Thyroid gland (tissue), 4 donors: ENCODE measurements around the gene PCDHGC5. TPM values are rescaled to one million over a fixed set of nuclear protein-coding genes. Genes with fewer than 3 reads are reported as not detected.

Source experiments
- DNase-seq, 2 donors: peaks; one replicate each; pipeline ENCODE4 v3.0.0-alpha.2; 2019
- H3K27ac ChIP-seq, 3 donors: fragments of 200-600 bp; sonication (generic); 1 replicate in 2 of 3; 2 replicates in 1 of 3; pipeline ENCODE4 v1.5.1; 2016 to 2019; ENCODE audit warnings: mild to moderate bottlenecking in 1 of 3, moderate library complexity in 1 of 3
- H3K27me3 ChIP-seq: fragments of 200-600 bp; sonication (generic); one replicate; pipeline ENCODE4 v1.5.1; 2019
- H3K36me3 ChIP-seq, 2 donors: fragments of 200-600 bp; sonication (generic); one replicate each; pipeline ENCODE4 v1.5.1; 2016 to 2019
- H3K4me1 ChIP-seq, 2 donors: fragments of 200-600 bp; sonication (generic); one replicate each; pipeline ENCODE4 v1.5.1; 2017 to 2019
- H3K4me3 ChIP-seq, 3 donors: fragments of 200-600 bp; sonication (generic); replicated peaks in 1 of 3; 1 replicate in 2 of 3; 2 replicates in 1 of 3; pipeline ENCODE4 v1.5.1; 2016; ENCODE audit warnings: mild to moderate bottlenecking in 1 of 3
- H3K9me3 ChIP-seq: fragments of 200-600 bp; sonication (generic); one replicate; pipeline ENCODE4 v1.5.1; 2017
- POLR2A ChIP-seq, 2 donors: fragments of 450-650 bp; IDR thresholded peaks; one replicate each; pipeline ENCODE4 v1.6.1; 2017; ENCODE audit warnings: antibody characterized with exemption in 2 of 2, mild to moderate bottlenecking in 2 of 2, moderate library complexity in 1 of 2
- WGBS, 2 donors: methylation state at CpG; one replicate each; pipeline ENCODE4 v1.1.5; 2017; 5-methylcytosine and 5-hydroxymethylcytosine counted together
- intact Hi-C: fragments of 100-400 bp; cut with DNase I; formaldehyde crosslinking; loops from one replicate; pipeline ENCODE4 v1.15.1; 2023
- total RNA-seq, 4 donors: library from RNA; depleted of rRNA; stranded (reverse); fragments of >200 nt; gene quantifications; one replicate each; pipeline ENCODE4 v1.2.3, GENCODE V29; 2016
- TF ChIP-seq, protein P1 (sequence below), 6 experiments: fragments of 200-600 bp in 3 of 6; fragments of 450-650 bp in 3 of 6; sonication (generic) in 3 of 6; IDR thresholded peaks; one replicate each; pipeline ENCODE4 v1.5.1; 2016 to 2019; ENCODE audit warnings: antibody characterized with exemption in 6 of 6, mild to moderate bottlenecking in 2 of 6, inconsistent platforms in 1 of 6, moderate library complexity in 1 of 6

Gene PCDHGC5
- total RNA-seq, 4 donors from 2014 or later: 1.8 to 3.4 (median 2.1) TPM

DNA sequence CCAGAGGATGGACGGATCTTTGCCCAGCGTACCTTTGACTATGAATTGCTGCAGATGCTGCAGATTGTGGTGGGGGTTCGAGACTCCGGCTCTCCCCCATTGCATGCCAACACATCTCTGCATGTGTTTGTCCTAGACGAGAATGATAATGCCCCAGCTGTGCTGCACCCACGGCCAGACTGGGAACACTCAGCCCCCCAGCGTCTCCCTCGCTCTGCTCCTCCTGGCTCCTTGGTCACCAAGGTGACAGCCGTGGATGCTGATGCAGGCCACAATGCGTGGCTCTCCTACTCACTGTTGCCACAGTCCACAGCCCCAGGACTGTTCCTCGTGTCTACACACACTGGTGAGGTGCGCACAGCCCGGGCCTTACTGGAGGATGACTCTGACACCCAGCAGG is 1.9 kb downstream of the PCDHGC5 start:
- TF ChIP-seq, protein P1, sequence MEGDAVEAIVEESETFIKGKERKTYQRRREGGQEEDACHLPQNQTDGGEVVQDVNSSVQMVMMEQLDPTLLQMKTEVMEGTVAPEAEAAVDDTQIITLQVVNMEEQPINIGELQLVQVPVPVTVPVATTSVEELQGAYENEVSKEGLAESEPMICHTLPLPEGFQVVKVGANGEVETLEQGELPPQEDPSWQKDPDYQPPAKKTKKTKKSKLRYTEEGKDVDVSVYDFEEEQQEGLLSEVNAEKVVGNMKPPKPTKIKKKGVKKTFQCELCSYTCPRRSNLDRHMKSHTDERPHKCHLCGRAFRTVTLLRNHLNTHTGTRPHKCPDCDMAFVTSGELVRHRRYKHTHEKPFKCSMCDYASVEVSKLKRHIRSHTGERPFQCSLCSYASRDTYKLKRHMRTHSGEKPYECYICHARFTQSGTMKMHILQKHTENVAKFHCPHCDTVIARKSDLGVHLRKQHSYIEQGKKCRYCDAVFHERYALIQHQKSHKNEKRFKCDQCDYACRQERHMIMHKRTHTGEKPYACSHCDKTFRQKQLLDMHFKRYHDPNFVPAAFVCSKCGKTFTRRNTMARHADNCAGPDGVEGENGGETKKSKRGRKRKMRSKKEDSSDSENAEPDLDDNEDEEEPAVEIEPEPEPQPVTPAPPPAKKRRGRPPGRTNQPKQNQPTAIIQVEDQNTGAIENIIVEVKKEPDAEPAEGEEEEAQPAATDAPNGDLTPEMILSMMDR (IDR thresholded peaks at IDR 0.05): no peak
- TF ChIP-seq POLR2A (IDR thresholded peaks at IDR 0.05): no peak
- no peak for DNase-seq
- no peaks in the 10 kb centered on the region for H3K36me3 ChIP-seq
- intact Hi-C loops: no loop called here
- WGBS, 2 donors: 91 to 95% methylated on average over 8 to 13 of the region's 13 CpGs
- H3K27me3 ChIP-seq: no peaks in the 10 kb centered on the region
- no peak overlapping the region for H3K27ac ChIP-seq
- H3K9me3 ChIP-seq: no peaks in the 10 kb centered on the region
- H3K4me1 ChIP-seq: peaks cover 12 to 30% of the 10 kb centered on the region in 2 donors
- H3K4me3 ChIP-seq: no peak overlapping the region

DNA sequence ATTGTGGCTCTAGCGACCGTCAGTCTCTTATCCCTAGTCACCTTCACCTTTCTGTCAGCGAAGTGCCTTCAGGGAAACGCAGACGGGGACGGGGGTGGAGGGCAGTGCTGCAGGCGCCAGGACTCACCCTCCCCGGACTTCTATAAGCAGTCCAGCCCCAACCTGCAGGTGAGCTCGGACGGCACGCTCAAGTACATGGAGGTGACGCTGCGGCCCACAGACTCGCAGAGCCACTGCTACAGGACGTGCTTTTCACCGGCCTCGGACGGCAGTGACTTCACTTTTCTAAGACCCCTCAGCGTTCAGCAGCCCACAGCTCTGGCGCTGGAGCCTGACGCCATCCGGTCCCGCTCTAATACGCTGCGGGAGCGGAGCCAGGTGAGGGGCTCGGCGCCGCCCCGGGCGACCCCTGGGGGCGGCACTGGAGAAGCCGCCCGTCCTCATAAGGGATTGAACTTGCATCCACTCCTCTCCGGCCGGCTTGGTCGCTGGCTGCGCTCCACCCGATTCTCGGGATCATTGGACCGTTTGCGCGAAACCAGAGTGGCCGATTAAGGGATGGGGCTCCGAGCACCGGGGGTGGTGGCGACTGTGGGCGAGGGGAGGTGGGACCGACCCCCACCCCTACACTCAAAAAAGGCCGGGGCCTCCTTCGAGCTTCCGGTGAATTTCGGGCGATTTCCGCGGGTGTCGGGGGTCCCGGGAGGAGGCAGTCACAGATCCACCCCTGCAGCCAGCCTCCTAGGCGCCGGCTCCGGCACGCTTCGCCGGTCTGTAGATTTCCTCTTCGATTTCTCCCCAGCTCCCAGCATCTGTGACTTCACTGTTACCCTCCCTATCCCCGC is 2.7 kb downstream of the PCDHGC5 start:
- H3K27me3 ChIP-seq: no peaks in the 10 kb centered on the region
- H3K4me3 ChIP-seq: peak overlapping the region in 1 of 3 donors; percentile 21
- H3K4me1 ChIP-seq: peaks cover 12 to 30% of the 10 kb centered on the region in 2 donors
- no peak for TF ChIP-seq POLR2A (IDR thresholded peaks at IDR 0.05)
- TF ChIP-seq, protein P1 (IDR thresholded peaks at IDR 0.05): no peak
- peak; percentile 52 to 58 for DNase-seq
- intact Hi-C loops: no loop called here
- H3K27ac ChIP-seq: peak overlapping the region in 1 of 3 donors; percentile 17
- no peaks in the 10 kb centered on the region for H3K36me3 ChIP-seq
- 31 to 41% methylated on average over 11 to 41 of the region's 66 CpGs for WGBS, 2 donors
- H3K9me3 ChIP-seq: no peaks in the 10 kb centered on the region

DNA sequence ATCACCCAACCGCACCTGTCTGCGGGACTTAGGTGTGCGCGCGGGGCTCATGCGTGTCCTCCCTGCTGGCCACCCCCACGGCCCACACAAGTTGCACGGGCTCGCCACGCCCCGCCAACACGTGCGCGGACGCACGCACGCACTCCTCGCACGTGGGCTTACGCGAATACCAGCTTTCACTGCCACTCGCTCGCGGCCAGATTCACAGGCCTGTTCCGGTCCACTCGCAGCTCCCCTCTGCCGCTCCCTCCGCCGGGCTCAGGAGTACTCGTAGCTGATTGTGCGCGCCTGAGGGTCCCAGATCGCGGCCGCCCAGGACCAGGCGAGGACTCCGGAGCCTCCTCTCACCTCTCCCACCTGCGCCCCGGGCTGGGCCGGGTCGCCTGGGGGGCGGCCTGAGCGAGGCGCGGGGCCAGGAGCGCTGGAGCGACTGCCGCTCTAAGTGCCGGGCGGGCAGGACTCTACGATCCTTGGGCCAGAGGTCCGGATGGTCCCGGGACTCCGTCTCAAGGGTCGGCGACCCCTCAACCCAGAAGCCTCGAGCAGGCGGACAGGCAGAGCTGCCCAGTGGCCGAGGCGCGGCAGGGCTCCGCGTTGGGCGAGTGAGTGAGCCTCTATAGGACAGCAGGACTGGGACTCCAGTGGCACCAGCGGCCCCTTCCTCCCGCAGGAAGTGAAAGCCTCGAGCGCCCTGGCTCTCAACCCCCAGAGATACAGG is 3.4 kb downstream of the PCDHGC5 start:
- Histone ChIP-seq H3K9me3 (no peaks in the 10 kb centered on the region), H3K27ac (no peak overlapping the region), H3K36me3 (no peaks in the 10 kb centered on the region), H3K4me3 (peak overlapping the region in 1 of 3 donors; percentile 21), H3K4me1 (peaks cover 12 to 30% of the 10 kb centered on the region in 2 donors), H3K27me3 (no peaks in the 10 kb centered on the region)
- WGBS, 2 donors: 34 to 49% methylated on average over 16 to 34 of the region's 68 CpGs
- intact Hi-C loops: no loop called here
- peak; percentile 67 to 74 for DNase-seq
- TF ChIP-seq, protein P1 (IDR thresholded peaks at IDR 0.05): no peak
- TF ChIP-seq POLR2A (IDR thresholded peaks at IDR 0.05): no peak

DNA sequence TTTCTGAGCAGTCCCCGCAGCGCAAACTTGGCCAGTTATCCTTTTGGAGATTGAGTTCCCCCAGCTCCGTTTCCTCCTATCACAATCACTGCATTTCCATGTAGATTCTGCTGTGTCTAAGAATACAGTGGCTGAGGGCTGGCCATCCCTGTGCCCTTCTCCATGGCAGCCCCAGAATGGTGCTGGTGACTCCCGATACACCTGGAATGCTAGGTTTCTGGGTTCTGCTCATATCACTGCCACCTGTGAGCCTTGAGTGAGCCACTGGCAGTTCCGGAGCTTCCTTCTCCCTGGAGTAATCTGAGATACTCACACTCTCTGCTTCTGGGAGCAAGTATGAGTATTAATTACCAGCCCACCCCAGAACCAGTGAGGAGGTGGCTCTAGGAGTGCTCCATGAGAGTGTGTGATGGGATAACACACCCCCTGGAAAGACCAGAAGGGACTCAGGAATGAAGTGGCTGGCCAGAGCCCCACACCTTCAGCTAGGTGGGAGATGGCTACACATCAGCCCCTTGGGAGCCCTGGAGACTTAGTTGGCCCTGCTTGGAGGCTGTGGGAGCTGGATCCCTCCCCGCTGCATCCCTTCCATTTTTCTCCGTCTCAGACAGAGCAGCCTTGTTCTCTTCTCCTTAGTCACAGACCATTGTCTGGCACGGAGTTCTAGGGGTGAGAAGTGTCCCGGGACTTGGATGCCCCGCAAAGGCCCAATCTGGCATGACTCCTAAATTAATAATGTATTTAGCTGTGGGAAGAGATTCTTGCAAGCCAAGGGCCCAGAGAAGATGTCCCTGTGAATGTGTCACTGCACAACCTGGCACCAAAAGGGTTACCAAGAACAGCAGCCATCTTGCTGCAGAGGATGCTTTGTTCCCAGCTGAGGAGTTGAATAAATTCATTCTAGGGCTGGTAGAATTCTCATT is 4.9 kb downstream of the PCDHGC5 start:
- Histone ChIP-seq H3K36me3 (no peaks in the 10 kb centered on the region), H3K27me3 (no peaks in the 10 kb centered on the region), H3K27ac (no peak overlapping the region), H3K4me1 (peaks cover 12 to 24% of the 10 kb centered on the region in 2 donors), H3K9me3 (no peaks in the 10 kb centered on the region), H3K4me3 (no peak overlapping the region)
- no peak for DNase-seq
- 81 to 86% methylated on average over 10 of the region's 10 CpGs for WGBS, 2 donors
- intact Hi-C loops: no loop called here
- TF ChIP-seq POLR2A (IDR thresholded peaks at IDR 0.05): no peak
- TF ChIP-seq, protein P1 (IDR thresholded peaks at IDR 0.05): no peak
